T-helper 17 cell (primary cell): ENCODE measurements around the gene SH3RF3. TPM values are rescaled to one million over a fixed set of nuclear protein-coding genes. Genes with fewer than 3 reads are reported as not detected.

Experiments
- ATAC-seq: fragments of 150-1000 bp; cut with Tn5 transposase; 2 replicates; pipeline ENCODE4 v1.10.0; 2021; ENCODE audit warnings: mild to moderate bottlenecking, moderate library complexity
- DNase-seq, 3 donors: peaks; one replicate each; pipeline versions ENCODE4 v3.0.0 to v3.0.0-alpha.2; 2020 to 2021
- H3K9me3 ChIP-seq: one replicate; pipeline ENCODE4 v1.7.0; 2013; ENCODE audit warnings: low read length, mild to moderate bottlenecking; ENCODE audit not compliant: control insufficient read depth, poor library complexity, severe bottlenecking
- H3K27ac Mint-ChIP-seq: one replicate; pipeline ENCODE4 v1.8.0; 2022; ENCODE audit warnings: mild to moderate bottlenecking, moderate library complexity, mixed read lengths
- H3K27me3 Mint-ChIP-seq: one replicate; pipeline ENCODE4 v1.8.0; 2022; ENCODE audit warnings: mixed read lengths
- H3K36me3 Mint-ChIP-seq: one replicate; pipeline ENCODE4 v1.8.0; 2022; ENCODE audit warnings: low read depth, mixed read lengths
- H3K4me1 Mint-ChIP-seq: one replicate; pipeline ENCODE4 v1.8.0; 2022; ENCODE audit warnings: mild to moderate bottlenecking, mixed read lengths
- H3K4me3 Mint-ChIP-seq: one replicate; pipeline ENCODE4 v1.8.0; 2022; ENCODE audit warnings: mild to moderate bottlenecking, moderate library complexity, mixed read lengths
- total RNA-seq, 4 donors: library from RNA in 2 of 4; stranded (reverse) in 2 of 4; gene quantifications; one replicate each; pipeline ENCODE4 v1.2.3 and lab custom pipeline; 2022 to 2026

SH3RF3 gene
- total RNA-seq, 2 donors from 2014 or later, result 0.16 to 0.27 TPM

DNA sequence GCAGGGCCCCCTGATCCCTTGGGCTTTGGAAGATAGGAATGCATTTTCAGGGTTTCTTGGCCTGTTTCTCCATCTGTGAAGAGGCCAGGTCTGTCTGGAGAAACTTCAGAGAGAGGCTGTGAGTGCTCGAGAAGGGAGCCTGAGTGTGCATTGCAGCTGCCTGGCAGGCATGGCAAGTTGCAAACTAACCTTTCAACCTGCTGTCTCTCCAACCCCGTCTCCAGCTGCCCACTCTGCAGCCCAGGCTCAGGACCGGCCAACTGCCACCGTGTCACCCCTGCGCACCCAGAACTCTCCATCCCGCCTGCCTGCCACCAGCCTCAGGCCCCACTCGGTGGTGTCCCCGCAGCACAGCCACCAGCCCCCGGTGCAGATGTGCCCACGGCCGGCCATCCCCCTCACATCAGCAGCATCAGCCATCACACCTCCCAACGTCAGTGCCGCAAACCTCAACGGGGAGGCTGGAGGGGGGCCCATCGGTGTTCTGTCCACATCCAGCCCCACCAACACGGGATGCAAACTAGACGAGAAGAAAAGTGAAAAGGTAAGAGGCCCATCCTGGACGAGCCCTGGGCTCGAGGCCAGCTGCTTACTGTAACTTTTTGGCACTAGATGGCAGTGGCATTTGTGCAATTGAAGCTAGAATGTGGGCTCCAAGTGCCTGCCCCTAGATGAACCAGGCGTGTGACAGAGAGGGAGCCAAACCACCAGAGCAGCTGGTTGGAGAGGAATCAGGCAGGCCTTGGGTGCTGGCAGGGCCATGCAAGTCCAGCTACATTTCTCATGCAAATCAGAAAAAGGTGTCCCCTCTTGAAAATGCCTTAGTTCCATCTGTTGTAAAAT lies 320.2 kb downstream of the SH3RF3 start:
- ATAC-seq (no peak), DNase-seq (no peak)
- H3K27me3 Mint-ChIP-seq, result peaks cover 14% of the 10 kb centered on the region
- H3K27ac Mint-ChIP-seq, result no peak overlapping the region
- H3K4me3 Mint-ChIP-seq, result no peak overlapping the region
- no peaks in the 10 kb centered on the region for H3K9me3 ChIP-seq
- no peaks in the 10 kb centered on the region for H3K4me1 Mint-ChIP-seq
- no peaks in the 10 kb centered on the region for H3K36me3 Mint-ChIP-seq

DNA sequence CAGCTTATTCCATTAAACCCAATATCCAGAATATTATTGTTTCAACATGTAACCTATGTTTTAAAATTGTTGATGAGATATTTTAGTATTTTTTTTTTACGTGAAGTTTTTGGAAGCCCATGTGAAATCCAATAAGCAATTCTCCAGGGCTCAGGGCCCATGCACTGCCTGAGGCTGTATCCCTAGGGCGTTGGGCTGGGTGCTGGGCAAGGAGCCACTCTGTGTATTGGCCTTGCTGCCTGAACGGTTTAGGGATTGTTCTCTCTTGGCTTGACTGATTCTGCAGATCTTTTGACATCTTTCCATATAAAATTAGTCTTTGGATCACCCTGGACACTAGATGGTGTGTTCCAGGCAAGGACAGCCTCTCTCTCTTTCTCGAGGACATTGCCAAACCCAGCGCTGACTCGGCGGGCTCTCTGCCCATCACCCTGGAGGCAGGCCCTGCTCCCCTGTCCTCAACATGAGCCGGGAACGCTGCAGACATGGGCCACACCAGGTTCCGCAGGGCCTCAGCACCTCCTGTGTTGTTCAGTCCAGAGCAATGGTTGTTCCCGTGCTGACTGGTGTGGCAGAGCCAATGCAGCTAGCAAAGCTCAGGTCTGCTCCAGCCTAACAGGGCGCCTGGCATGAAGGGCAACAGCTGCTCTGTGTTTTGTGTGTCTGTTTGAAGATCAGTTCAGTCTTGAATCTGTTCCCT lies 321.7 kb downstream of the SH3RF3 start:
- ATAC-seq (no peak), DNase-seq (no peak)
- Mint-ChIP-seq H3K36me3 (no peaks in the 10 kb centered on the region), H3K27ac (no peak overlapping the region), H3K4me1 (no peaks in the 10 kb centered on the region), H3K4me3 (no peak overlapping the region), H3K27me3 (peaks cover 17% of the 10 kb centered on the region)
- no peaks in the 10 kb centered on the region for H3K9me3 ChIP-seq

DNA sequence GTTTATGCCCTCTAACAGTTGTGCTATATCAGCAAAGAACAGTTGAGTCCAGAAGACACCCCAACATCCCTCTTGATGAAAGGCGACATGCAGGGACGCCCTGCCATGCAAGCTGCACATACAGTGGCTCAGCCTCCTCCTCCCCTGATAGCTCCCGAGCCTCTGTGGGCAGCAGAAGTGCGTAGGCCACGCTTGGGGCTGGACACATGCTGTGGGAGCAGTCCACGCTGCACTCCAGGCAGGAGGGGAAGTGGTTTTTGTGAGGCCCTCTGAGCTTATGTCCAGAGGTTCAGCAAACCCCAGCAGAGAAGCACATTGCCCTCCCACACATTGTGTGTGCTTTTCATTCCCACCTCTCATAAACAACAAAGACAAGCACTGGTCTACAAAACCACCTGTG lies 322.7 kb downstream of the SH3RF3 start:
- DNase-seq (no peak), ATAC-seq (no peak)
- no peaks in the 10 kb centered on the region for H3K4me1 Mint-ChIP-seq
- no peak overlapping the region for H3K27ac Mint-ChIP-seq
- no peak overlapping the region for H3K4me3 Mint-ChIP-seq
- H3K27me3 Mint-ChIP-seq, result peaks cover 25% of the 10 kb centered on the region
- no peaks in the 10 kb centered on the region for H3K9me3 ChIP-seq
- H3K36me3 Mint-ChIP-seq, result no peaks in the 10 kb centered on the region

DNA sequence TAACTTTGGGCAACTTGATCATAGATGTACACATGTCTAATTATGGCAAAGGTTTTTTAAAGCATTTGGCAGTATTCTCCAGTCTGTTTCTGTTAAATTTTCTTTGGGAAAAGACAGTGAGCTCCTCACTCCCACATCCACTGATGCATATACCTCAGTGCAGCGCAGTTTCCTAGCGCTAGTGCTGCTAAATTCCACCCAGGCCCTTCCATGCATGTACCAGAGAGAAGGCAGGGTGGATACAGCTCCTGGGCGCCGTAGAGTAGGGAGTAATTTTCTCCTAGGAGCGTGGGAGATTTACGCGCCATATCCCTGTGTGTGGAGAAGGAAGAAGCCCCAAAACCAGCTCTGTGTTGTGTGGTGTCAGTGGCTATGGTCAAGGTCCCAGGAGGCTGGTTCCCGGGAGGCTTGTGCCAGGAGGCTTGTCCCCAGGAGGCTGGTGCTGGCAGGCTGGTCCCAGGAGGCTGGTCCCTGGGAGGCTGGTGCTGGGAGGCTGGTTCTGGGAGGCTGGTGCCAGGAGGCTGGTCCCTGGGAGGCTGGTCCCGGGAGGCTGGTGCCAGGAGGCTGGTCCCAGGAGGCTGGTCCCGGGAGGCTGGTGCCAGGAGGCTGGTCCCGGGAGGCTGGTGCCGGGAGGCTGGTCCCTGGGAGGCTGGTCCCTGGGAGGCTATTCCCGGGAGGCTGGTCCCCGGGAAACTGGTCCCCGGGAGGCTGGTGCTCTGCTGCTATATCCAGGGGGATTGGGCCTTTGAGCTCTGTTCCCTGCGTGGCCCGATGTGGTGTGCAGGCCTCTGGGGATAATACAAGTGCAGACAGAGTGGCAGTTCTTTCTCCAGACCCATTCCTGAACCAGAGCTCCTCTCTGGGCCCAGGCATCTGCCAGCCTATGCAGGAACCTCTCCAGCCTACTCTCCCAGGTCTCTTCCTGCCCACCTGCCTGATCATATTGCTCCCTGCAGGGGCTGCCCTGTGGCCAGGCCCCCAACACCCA lies 323.6 kb downstream of the SH3RF3 start:
- DNase-seq (no peak), ATAC-seq (no peak)
- H3K36me3 Mint-ChIP-seq, result no peaks in the 10 kb centered on the region
- H3K27me3 Mint-ChIP-seq, result peaks cover 28% of the 10 kb centered on the region
- no peak overlapping the region for H3K4me3 Mint-ChIP-seq
- H3K27ac Mint-ChIP-seq, result no peak overlapping the region
- H3K9me3 ChIP-seq, result no peaks in the 10 kb centered on the region
- no peaks in the 10 kb centered on the region for H3K4me1 Mint-ChIP-seq

DNA sequence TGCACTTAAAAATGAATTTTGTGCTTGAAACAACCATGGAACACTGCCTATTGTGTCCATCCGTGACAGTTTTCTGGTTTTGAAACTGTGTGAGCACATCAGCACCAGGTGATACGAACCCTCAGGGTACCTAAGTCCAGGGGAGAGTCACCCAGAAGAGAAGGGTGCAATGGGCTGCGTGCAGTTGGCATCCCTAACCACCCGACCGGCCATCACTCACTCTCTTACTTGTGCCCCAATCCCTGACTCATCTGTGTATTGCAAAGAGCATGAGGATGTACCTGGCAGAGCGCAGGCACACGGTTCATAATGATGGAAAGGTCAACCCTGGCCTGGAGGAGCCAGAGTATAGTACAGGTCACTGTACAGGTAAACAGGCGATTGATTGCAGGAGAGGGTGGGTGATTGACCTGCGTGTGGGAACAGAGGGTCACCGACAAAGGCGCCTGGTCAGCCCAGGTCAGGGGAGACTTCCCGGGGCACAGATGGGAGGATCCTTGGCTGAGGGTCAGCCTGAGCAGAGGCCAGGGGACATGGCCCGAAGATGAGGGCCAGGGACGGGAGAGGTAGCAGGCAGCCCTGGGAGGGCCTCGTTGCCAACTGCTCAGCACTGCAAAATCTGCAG lies 324.5 kb downstream of the SH3RF3 start:
- DNase-seq (no peak), ATAC-seq (no peak)
- no peaks in the 10 kb centered on the region for H3K4me1 Mint-ChIP-seq
- H3K27ac Mint-ChIP-seq, result no peak overlapping the region
- H3K4me3 Mint-ChIP-seq, result no peak overlapping the region
- H3K27me3 Mint-ChIP-seq, result peaks cover 28% of the 10 kb centered on the region
- no peaks in the 10 kb centered on the region for H3K9me3 ChIP-seq
- H3K36me3 Mint-ChIP-seq, result no peaks in the 10 kb centered on the region

DNA sequence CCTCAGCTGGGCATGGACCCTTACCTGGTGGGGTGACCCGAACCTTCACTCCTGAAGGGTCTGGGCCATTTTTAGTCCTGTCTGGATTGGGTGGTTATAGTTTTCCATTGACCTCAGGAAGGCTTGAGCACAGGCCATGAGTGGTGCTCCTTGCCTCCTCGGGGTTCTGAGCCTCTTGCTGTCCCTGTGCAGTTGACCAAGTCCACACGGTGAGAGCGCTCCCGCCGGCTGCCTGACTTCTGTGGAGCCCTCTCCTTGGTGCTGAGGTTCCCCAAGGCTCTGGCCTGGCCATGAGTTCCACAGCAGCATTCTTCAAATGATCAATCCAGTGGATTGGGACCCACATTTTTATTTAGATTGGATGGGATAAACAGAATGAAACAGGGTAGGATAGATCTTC lies 325.3 kb downstream of the SH3RF3 start:
- peaks cover 28% of the 10 kb centered on the region for H3K27me3 Mint-ChIP-seq
- no peak for ATAC-seq
- H3K4me1 Mint-ChIP-seq, result no peaks in the 10 kb centered on the region
- no peak overlapping the region for H3K27ac Mint-ChIP-seq
- H3K4me3 Mint-ChIP-seq, result no peak overlapping the region
- H3K36me3 Mint-ChIP-seq, result no peaks in the 10 kb centered on the region
- H3K9me3 ChIP-seq, result no peaks in the 10 kb centered on the region
- no peak for DNase-seq

DNA sequence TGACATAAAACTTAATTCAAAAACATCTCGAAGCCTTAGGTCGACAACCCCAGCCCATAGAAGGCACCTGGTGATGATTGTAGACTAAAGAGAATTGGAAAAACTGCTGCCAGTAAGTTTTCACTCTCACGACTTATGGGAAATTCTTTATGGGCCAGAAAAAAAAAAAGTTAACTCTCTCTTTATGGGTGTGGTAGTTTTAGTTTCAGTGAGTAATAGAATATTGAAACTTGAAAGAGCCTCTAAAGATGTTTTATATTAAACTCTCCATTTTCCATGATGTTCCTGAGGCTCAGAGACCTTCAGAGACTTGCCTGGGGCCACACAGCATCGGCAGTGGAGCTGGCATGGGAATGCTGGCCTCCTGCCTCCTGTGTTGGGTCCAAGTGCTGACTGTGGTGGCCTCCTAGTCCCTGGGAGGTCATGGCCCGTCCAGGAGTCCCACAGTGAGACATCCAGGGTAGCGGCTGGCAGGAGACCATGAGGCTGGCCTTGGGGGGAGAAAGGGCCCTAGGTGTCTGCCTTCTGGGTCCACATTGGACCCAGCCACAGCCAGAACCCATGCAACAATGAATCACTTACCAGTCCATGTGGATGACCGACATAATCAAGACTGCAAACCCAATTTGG lies 325.9 kb downstream of the SH3RF3 start:
- Mint-ChIP-seq H3K27me3 (peaks cover 28% of the 10 kb centered on the region), H3K4me3 (no peak overlapping the region), H3K27ac (no peak overlapping the region), H3K36me3 (no peaks in the 10 kb centered on the region), H3K4me1 (no peaks in the 10 kb centered on the region)
- H3K9me3 ChIP-seq, result no peaks in the 10 kb centered on the region
- no peak for ATAC-seq
- DNase-seq, result no peak

DNA sequence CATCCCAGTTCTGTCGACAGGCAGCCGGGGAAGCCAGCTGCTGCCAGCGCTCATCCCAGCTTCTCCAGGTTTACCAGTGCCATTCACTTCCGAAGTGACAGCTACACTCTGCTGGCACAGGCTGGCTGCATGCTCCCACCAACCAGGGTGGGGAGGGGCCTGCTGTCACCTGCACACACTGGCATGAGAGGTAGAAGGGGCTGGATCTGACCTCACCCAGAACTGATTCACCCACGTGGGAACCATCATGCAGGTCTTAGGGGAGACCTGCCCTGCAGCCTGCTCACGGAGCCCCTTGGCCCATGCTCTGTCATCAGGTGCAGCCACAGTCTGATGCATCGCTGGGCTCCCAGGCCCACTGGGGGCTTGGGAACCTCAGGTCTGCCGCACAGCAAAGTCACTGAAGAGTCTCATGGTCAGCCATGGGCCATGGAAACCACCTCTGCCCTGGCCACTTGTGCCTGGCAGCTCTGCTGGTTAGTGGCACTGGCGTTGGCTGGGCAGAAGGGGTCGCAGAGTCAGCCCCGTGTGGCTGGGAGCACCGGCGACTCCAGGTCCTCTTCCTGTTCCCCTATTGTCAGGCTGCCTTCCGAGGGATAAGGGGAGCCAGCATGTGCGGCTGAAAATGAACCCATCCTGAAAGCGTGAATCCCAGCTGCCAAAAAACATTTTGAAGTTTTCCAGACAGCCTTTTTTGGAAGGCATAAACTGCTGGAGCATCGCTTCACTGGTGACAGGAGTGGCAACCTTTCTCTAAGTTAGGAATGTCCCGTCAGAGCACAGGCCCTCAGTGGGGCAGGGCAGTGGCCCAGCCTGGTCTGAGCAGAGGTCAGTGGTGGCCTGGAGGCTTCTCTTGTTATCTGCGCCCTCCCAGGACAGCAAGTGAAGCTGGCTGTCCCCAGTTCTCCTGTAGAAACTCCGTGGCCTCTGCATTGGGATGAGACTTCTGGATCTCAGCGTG lies 327.0 kb downstream of the SH3RF3 start:
- Mint-ChIP-seq H3K4me1 (no peaks in the 10 kb centered on the region), H3K27me3 (peaks cover 34% of the 10 kb centered on the region), H3K4me3 (no peak overlapping the region), H3K27ac (no peak overlapping the region), H3K36me3 (no peaks in the 10 kb centered on the region)
- no peak for ATAC-seq
- H3K9me3 ChIP-seq, result no peaks in the 10 kb centered on the region
- DNase-seq, result no peak

DNA sequence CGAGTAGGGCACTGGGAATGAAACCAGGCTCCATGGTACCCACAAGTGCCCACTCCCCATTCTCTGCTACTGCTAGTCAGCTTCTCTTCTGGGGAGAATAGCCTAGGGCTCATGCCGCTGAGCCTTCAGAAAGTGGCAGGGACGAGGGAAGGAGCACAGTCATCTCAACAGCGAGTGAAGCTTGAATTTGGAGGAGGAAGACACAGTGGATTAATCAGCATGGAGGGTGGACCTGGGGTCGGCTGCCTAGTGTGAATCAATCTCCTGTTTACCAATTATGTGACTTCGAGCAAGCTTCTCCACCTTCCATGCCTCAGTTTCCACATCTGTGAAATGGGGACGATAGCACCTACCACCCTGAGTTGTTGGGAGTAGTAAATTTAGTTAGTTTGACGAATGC lies 327.8 kb downstream of the SH3RF3 start:
- Mint-ChIP-seq H3K27me3 (peaks cover 27% of the 10 kb centered on the region), H3K27ac (no peak overlapping the region), H3K36me3 (no peaks in the 10 kb centered on the region), H3K4me3 (no peak overlapping the region), H3K4me1 (no peaks in the 10 kb centered on the region)
- ATAC-seq, result no peak
- no peaks in the 10 kb centered on the region for H3K9me3 ChIP-seq
- DNase-seq, result no peak

DNA sequence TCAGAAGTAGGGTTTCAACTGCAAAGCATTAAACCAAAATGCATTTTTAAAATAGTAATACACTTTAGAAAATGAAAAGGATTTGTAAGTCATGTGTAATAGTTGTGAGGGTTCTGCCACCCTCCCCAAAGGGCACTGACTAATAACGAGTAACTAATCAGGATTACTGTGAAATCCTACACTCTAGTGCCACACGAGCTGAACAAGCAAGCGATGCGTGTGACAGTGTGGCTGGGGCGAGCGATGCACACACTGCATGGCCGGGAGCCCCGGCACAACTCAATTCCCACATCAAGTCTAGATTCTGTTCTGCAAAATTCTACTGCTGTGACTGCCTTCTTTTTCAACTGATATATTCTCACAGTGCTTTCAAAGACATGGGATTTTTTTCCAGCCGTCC lies 328.4 kb downstream of the SH3RF3 start:
- Mint-ChIP-seq H3K27ac (no peak overlapping the region), H3K4me3 (no peak overlapping the region), H3K36me3 (no peaks in the 10 kb centered on the region), H3K4me1 (no peaks in the 10 kb centered on the region), H3K27me3 (peaks cover 22% of the 10 kb centered on the region)
- no peaks in the 10 kb centered on the region for H3K9me3 ChIP-seq
- no peak for DNase-seq
- ATAC-seq, result no peak

DNA sequence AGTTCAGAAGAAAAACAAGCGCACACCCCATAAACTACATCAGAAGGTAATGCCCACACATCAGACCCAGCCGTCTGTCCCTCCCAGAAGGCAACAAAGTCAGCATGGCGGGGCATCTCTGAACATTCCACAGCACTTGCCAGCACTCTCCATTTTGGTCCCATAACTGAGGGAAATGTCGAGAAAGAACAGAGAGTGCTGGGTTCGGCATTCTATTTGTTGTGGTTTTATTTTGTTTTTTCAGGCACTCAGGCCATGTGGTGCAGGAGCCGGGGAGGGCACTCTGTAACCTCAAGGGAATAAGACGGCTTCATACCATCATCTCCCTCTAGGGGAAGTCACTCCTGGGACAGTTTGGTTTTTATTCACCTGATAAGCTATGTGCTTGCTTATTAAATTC lies 328.8 kb downstream of the SH3RF3 start:
- H3K36me3 Mint-ChIP-seq, result no peaks in the 10 kb centered on the region
- H3K9me3 ChIP-seq, result no peaks in the 10 kb centered on the region
- ATAC-seq (no peak), DNase-seq (no peak)
- H3K4me1 Mint-ChIP-seq, result no peaks in the 10 kb centered on the region
- no peak overlapping the region for H3K27ac Mint-ChIP-seq
- H3K27me3 Mint-ChIP-seq, result peaks cover 22% of the 10 kb centered on the region
- no peak overlapping the region for H3K4me3 Mint-ChIP-seq

DNA sequence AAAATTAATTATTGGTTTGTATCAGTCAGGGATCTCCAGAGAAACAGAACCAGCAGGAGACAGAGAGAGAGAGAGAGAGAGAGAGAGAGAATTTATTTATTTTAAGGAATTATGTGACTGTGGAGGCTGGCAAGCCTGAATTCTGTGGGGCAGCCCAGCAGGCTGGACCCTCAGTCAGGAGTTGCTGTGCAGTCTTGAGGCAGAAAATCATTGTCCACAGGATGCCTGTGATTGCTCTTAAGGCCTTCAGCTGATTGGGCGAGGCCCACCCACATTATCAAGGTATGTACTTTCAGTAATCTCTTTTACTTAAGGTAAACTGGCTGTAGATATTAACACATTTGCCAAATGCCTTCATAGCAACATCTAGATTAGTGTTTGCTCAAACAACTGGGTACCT lies 329.5 kb downstream of the SH3RF3 start:
- Mint-ChIP-seq H3K4me1 (no peaks in the 10 kb centered on the region), H3K4me3 (no peak overlapping the region), H3K27ac (no peak overlapping the region), H3K36me3 (no peaks in the 10 kb centered on the region), H3K27me3 (peaks cover 22% of the 10 kb centered on the region)
- ATAC-seq (no peak), DNase-seq (no peak)
- no peaks in the 10 kb centered on the region for H3K9me3 ChIP-seq
